HG02678 (cell line): ENCODE results near the gene GNG3.
"Not testable (repeated sequence)": the region's sequence is repeated elsewhere in the genome, so short reads cannot be mapped to it uniquely, and the experiment has no call there.

ENCODE experiments used
- ATAC-seq: cut with Tn5 transposase; IDR thresholded peaks from one replicate; pipeline ENCODE4 v1.9.1; 2021; ENCODE audit warnings: mild to moderate bottlenecking, moderate library complexity; ENCODE audit not compliant: unreplicated experiment

GNG3 gene

GRCh38 chr11:62687508-62688396 lies 19.7 kb upstream of the GNG3 start:
- ATAC-seq: no peak

- no peak for ATAC-seq
These were observed 19.0 kb upstream of the GNG3 start for GRCh38 chr11:62688491-62688890.

- no peak for ATAC-seq
These were observed 17.9 kb upstream of the GNG3 start, which contains the start of gene LRRN4CL for GRCh38 chr11:62689421-62690183. Gene LRRN4CL (minus strand): TSS chr11:62689530. CDS start chr11:62688508, 1,022 bp downstream.

- not testable (repeated sequence) for ATAC-seq
These were observed 13.9 kb upstream of the GNG3 start for GRCh38 chr11:62693624-62694023.

- no peak for ATAC-seq
These were observed 12.9 kb upstream of the GNG3 start for GRCh38 chr11:62694455-62695167.

- no peak for ATAC-seq
These were observed 5.2 kb upstream of the GNG3 start for GRCh38 chr11:62702246-62702645.

GRCh38 chr11:62703921-62704320 lies 3.6 kb upstream of the GNG3 start:
- ATAC-seq: not testable (repeated sequence)

- ATAC-seq: no peak
These were observed 2.1 kb upstream of the GNG3 start for GRCh38 chr11:62705413-62705812.

- ATAC-seq: peak; percentile 63
These were observed 1.3 kb upstream of the GNG3 start for GRCh38 chr11:62705880-62706849.

GRCh38 chr11:62706850-62707247 lies 627 bp upstream of the GNG3 start:
- no peak for ATAC-seq

GRCh38 chr11:62708392-62708791 lies 916 bp downstream of the GNG3 start:
- no peak for ATAC-seq

GRCh38 chr11:62708793-62709192 lies 1.3 kb downstream of the GNG3 start:
- ATAC-seq: no peak

GRCh38 chr11:62709247-62710000 lies 1.9 kb downstream of the GNG3 start:
- ATAC-seq: peak; percentile 75

GRCh38 chr11:62710001-62710345 lies 2.5 kb downstream of the GNG3 start:
- ATAC-seq: peak; percentile 1

GRCh38 chr11:62712276-62712812 lies 4.9 kb downstream of the GNG3 start:
- no peak for ATAC-seq

GRCh38 chr11:62712861-62713260 lies 5.4 kb downstream of the GNG3 start:
- ATAC-seq: no peak

- ATAC-seq: no peak
These were observed 5.9 kb downstream of the GNG3 start for GRCh38 chr11:62713343-62713742.

GRCh38 chr11:62715150-62716130 lies 8.0 kb downstream of the GNG3 start:
- no peak for ATAC-seq
